ENCODE data around the gene SLAMF7.

SLAMF7 gene

DNA sequence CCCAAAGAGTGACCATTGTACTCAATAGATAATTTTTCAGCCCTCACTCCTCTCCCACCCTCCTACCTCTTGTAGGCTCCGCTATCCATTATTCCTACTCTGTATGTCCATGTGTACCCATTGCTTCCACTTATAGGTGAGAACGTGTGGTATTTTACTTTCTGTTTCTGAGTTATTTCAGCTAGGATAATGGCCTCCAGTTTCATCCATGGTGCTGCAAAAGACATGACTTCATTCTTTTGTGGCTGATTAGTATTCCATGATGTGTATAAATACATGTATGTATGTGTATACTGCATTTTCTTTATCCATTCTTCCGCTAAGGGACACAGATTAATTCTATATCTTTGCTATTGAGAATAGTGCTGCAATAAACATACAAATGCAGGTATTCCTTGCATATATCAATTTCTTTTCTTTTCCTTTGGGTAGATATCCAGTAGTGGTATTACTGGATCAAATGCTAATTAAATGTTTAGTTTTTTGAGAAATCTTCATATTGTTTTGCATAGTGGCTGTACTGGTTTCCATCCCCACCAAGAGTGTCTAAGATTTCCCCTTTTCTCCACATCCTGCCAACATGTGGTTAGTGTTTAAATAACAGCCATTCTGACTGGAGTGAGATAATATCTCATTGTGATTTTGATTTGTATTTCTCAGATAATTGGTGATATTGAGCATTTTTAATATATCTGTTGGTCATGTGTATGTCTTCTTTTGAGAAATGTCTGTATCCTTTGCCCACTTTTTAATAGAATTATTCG lies 61.8 kb downstream of the SLAMF7 start:
- DNase-seq (ENCODE audit: low read depth in 2 of 2): no peak

DNA sequence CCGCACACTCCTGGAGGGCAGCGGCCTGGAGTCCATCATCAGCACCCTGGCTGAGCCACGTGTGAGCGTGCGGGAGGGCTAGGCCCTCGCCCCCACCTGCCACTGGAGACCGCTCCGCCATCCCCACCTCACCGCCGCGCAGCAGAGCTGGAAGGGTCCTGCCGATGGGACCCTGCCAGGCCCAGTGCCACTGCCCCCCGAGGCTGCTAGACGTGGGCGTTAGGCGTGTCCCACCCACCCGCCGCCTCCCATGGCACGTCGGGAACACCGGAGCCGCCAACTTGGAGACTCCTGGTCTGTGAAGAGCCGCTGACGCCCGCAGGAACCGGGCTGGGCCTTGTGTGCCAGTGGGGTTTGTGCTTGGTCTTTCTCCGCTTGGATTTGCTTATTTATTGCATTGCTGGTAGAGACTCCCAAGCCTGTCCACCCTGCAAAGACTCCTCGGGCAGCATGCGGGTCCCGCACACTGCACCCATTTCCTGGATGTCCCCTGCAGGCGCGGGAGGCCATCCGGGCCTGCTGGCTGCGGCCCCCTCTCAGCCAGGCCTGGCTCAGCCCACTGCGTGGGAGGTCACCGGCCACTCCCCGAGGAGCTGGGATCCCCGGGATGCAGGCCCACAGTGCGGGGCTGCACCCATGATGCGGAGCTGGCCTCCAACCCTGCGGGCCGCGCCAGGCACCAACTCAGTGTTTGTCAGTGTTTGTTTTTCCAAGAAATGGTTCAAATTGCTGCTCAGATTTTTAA lies 63.0 kb downstream of the SLAMF7 start:
- no peak for DNase-seq (ENCODE audit: low read depth in 2 of 2)

Data from activated CD4-positive, alpha-beta T cell treated with anti-CD3 and anti-CD28 coated beads for 24 hours (primary cell).